GM12801 (cell line): ENCODE data around the gene SERPINA9.

ENCODE experiments used
- TF ChIP-seq, protein P1 (sequence below): IDR thresholded peaks from one replicate; pipeline ENCODE4 v1.5.1; 2011; ENCODE audit warnings: control low read depth; ENCODE audit not compliant: insufficient read length; ENCODE audit errors: extremely low read depth

SERPINA9 gene

DNA sequence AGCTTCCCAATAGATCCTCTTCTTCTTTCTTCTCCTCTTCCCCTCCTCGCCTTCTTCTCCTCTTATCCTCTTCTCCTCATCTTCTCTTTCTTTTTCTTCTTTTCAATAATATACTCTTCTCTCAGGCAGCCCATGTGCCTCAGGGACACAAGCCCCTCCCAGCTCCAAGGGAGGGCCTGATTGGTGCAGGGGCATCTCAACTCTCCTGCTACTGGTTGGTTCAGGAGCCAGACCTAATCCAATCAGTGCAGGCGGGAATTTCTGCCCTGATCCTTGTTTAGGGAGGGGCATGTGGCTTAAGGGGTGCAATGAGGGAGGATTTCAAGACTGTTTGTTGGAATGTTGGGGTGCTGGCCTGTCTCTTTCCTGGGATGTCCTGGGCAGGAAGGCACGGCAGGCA lies 24.3 kb upstream of the SERPINA9 start:
- TF ChIP-seq, protein P1, sequence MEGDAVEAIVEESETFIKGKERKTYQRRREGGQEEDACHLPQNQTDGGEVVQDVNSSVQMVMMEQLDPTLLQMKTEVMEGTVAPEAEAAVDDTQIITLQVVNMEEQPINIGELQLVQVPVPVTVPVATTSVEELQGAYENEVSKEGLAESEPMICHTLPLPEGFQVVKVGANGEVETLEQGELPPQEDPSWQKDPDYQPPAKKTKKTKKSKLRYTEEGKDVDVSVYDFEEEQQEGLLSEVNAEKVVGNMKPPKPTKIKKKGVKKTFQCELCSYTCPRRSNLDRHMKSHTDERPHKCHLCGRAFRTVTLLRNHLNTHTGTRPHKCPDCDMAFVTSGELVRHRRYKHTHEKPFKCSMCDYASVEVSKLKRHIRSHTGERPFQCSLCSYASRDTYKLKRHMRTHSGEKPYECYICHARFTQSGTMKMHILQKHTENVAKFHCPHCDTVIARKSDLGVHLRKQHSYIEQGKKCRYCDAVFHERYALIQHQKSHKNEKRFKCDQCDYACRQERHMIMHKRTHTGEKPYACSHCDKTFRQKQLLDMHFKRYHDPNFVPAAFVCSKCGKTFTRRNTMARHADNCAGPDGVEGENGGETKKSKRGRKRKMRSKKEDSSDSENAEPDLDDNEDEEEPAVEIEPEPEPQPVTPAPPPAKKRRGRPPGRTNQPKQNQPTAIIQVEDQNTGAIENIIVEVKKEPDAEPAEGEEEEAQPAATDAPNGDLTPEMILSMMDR = no peak

DNA sequence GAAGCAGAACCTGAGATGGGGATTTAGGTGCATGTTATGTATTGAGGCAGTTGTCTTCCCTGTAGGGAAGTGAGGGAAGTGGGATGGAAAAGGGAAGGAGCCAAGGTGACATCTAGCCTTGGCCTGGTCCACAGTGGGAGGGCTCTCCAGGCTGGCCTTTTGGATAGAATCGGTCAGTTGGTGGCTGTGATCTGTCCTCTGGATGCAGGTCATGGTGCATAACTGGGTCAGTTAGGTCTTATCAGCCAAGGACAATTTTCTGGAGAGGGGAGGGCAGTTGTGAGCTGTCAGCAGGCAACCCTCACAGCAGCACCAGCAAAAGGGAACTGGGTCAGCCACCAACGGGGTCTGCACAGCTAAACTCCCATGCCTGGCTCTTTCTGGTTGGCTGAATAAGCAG lies 23.7 kb upstream of the SERPINA9 start:
- TF ChIP-seq, protein P1 = no peak

DNA sequence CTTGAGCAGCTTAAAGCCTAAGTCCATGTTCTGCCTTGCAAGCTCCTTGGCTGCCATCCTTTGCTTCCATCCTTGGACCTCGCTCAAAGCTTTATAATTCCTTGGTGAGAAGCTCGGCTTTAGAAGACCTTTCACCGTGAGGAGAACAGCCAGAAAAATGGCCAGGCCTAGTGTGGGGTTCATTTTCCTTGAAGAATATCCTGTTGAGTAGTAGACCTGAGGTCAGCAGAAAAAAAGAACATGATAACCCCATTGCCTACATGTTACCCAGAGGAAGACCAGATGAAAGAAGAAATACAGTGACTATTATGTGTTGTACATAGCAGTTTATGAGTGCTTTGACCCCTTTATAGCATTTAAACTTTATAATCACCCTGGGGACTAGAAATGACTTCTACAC lies 22.2 kb upstream of the SERPINA9 start:
- TF ChIP-seq, protein P1 = no peak

- TF ChIP-seq, protein P1 = no peak
Measured at GRCh38 chr14:94494085-94494484, 18.1 kb upstream of the SERPINA9 start.

DNA sequence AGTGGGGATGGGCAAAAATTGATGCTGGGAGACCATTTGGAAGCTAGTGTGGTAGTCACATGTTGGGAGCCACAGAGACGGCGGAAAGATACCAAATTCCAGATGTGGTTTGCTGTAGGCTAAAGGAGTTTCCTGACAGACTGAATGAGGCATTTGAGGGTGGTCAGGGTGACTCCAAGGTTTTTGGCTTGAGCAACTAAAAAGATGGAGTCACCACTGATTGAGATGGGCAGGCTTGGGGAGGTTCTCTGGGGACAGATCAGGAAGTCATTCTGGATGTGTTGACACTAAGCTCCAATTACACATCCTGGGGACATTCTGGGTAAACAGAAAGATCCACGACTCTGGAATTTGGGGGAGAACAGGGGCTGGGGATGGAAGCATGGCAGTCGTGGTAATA lies 15.5 kb upstream of the SERPINA9 start:
- TF ChIP-seq, protein P1 = no peak

DNA sequence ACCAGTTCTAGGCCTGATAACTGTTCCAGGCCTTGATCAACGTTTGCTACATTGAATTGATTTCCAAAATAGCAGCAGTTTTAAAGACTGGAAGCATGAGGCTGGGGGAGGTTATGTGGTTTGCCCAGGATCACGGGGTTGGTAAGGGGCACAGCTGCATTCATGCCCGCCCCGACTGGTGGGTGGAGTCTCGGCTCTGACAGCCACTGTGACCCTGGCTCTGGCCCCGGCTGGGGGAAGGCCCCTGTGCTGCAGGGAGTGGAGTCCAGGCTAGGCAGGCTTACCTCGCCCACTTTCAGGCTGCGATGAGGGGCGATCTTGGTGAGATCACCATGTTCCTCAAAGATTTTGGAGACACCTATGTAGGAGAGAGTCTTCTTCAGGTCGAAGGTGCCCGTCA lies 13.3 kb upstream of the SERPINA9 start:
- TF ChIP-seq, protein P1 = no peak

DNA sequence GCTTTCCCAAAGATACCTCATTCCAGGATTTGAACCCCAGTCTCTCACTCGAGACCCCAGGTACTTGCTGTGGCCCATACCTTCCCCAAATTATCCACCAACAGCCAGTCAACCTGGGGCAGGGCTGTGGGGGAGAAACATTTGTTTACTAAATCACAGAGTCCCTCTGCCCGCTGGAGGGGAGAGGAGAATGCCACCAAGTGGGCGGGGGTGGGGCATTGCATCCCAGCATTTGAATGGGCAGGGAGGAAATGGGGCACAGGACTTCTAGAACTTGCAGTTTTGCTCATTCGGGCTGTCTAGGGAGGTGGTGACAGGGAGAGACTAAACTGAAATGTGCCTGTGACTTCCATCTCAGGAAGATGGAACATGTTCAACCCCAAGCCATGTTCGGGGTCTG lies 10.9 kb upstream of the SERPINA9 start:
- TF ChIP-seq, protein P1 = no peak
